GM21737 (cell line): ENCODE data around the gene HBG1.
A peak's percentile ranks its signal among the peaks of the same experiment; 100 is the strongest.
"Not testable (repeated sequence)": the region's sequence is repeated elsewhere in the genome, so short reads cannot be mapped to it uniquely, and the experiment has no call there.

Experiments
- ATAC-seq: cut with Tn5 transposase; IDR thresholded peaks from one replicate; pipeline ENCODE4 v1.9.1; 2021; ENCODE audit warnings: mild to moderate bottlenecking, moderate library complexity; ENCODE audit not compliant: unreplicated experiment

The HBG1 gene

GRCh38 chr11:5248498-5248897 is 1.2 kb downstream of the HBG1 start:
- not testable (repeated sequence) for ATAC-seq

- ATAC-seq, result no peak
Observed at GRCh38 chr11:5247472-5248192, 2.0 kb downstream of the HBG1 start.

- ATAC-seq, result no peak
Observed at GRCh38 chr11:5246772-5247471, 2.7 kb downstream of the HBG1 start.

- ATAC-seq, result no peak
Observed at GRCh38 chr11:5245155-5245554, 4.5 kb downstream of the HBG1 start.

- no peak for ATAC-seq
Observed at GRCh38 chr11:5243816-5244180, 5.9 kb downstream of the HBG1 start.

GRCh38 chr11:5242933-5243815 is 6.5 kb downstream of the HBG1 start:
- no peak for ATAC-seq

- no peak for ATAC-seq
Observed at GRCh38 chr11:5242208-5242607, 7.4 kb downstream of the HBG1 start.

- no peak for ATAC-seq
Observed at GRCh38 chr11:5241458-5241857, 8.2 kb downstream of the HBG1 start.

- no peak for ATAC-seq
Observed at GRCh38 chr11:5240458-5240857, 9.2 kb downstream of the HBG1 start.

GRCh38 chr11:5240056-5240455 is 9.6 kb downstream of the HBG1 start:
- no peak for ATAC-seq

GRCh38 chr11:5239046-5239445 is 10.6 kb downstream of the HBG1 start:
- no peak for ATAC-seq

- ATAC-seq, result no peak
Observed at GRCh38 chr11:5238486-5238885, 11.2 kb downstream of the HBG1 start.

GRCh38 chr11:5237420-5237819 is 12.2 kb downstream of the HBG1 start:
- ATAC-seq, result no peak

- ATAC-seq, result no peak
Observed at GRCh38 chr11:5235364-5236095, 14.1 kb downstream of the HBG1 start.

GRCh38 chr11:5234381-5234834 is 15.2 kb downstream of the HBG1 start, which contains the start of gene HBD:
Gene HBD (minus strand): TSS chr11:5234483. CDS start chr11:5234433, 50 bp downstream.
- ATAC-seq, result peak; percentile 83

GRCh38 chr11:5233307-5233706 is 16.4 kb downstream of the HBG1 start:
- ATAC-seq, result no peak

- no peak for ATAC-seq
Observed at GRCh38 chr11:5232821-5233220, 16.8 kb downstream of the HBG1 start.

- no peak for ATAC-seq
Observed at GRCh38 chr11:5232176-5232575, 17.5 kb downstream of the HBG1 start.

- no peak for ATAC-seq
Observed at GRCh38 chr11:5231111-5231510, 18.5 kb downstream of the HBG1 start.

- no peak for ATAC-seq
Observed at GRCh38 chr11:5230266-5230665, 19.4 kb downstream of the HBG1 start.

GRCh38 chr11:5229796-5230195 is 19.9 kb downstream of the HBG1 start:
- no peak for ATAC-seq
